Activated CD4-positive, alpha-beta T cell treated with anti-CD3 and anti-CD28 coated beads, Interleukin-2, amount 10 ng/mL, durations not matched to agents 7 days and 5 days (primary cell): ENCODE measurements around the gene NEDD4L. TPM values are rescaled to one million over a fixed set of nuclear protein-coding genes. Genes with fewer than 3 reads are reported as not detected.

Source experiments
- CTCF ChIA-PET: fragments of 350-600 bp; sonication (Branson Sonifier 250); formaldehyde crosslinking; loops from one replicate; lab custom pipeline; 2021; ENCODE audit warnings: antibody characterized with exemption; lab: Charles Lee
- POLR2A ChIA-PET: fragments of 350-600 bp; sonication (Branson Sonifier 250); formaldehyde crosslinking; loops from one replicate; lab custom pipeline; 2021; ENCODE audit warnings: antibody characterized with exemption; lab: Charles Lee
- DNase-seq: peaks from one replicate; pipeline ENCODE4 v3.0.0-alpha.2; 2020
- H3K27ac Mint-ChIP-seq: one replicate; pipeline ENCODE4 v1.8.0; 2021; ENCODE audit warnings: mild to moderate bottlenecking, moderate library complexity, mixed read lengths
- H3K27me3 Mint-ChIP-seq: one replicate; pipeline ENCODE4 v1.8.0; 2021; ENCODE audit warnings: mixed read lengths
- H3K36me3 Mint-ChIP-seq: one replicate; pipeline ENCODE4 v1.8.0; 2021; ENCODE audit warnings: low read depth, mixed read lengths
- H3K4me1 Mint-ChIP-seq: one replicate; pipeline ENCODE4 v1.8.0; 2021; ENCODE audit warnings: mixed read lengths
- H3K4me3 Mint-ChIP-seq: one replicate; pipeline ENCODE4 v1.8.0; 2021; ENCODE audit warnings: mild to moderate bottlenecking, moderate library complexity, mixed read lengths
- H3K9me3 Mint-ChIP-seq: one replicate; pipeline ENCODE4 v1.8.0; 2021; ENCODE audit warnings: mixed read lengths
- total RNA-seq, 2 experiments: library from RNA; stranded (reverse); gene quantifications; one replicate each; pipeline ENCODE4 v1.2.3, GENCODE V29; 2021

Gene NEDD4L
- total RNA-seq, 2 experiments from 2014 or later = 5.6 to 8.1 TPM

DNA sequence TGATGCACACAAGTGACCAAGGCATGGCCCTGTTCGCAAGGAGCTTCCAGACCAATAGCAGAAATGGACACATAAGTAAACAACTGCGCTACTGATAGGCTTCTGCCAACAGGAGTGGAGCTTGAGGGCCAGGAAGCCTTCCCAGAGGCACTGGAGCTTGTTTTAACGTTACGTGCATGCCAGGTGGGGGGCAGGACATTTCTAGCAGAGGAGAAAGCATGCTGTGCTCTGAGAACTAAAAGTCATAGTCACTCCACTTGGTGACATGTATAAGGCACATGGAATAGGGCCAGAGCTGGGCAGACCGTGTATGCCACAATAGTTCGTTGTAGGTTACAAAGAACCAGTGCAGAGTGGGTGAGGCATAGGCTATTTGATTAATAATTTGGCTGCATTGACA, 184.2 kb downstream of the NEDD4L start:
- Mint-ChIP-seq H3K4me1 (no peaks in the 10 kb centered on the region), H3K27ac (no peak overlapping the region), H3K27me3 (no peaks in the 10 kb centered on the region), H3K36me3 (no peaks in the 10 kb centered on the region), H3K9me3 (no peaks in the 10 kb centered on the region), H3K4me3 (no peak overlapping the region)
- no peak for DNase-seq
- POLR2A ChIA-PET = interaction anchor here (0.5 kb wide), 1 partner anchor 920 kb away, joined by 3 read pairs; no protein-coding TSS in a partner anchor
- CTCF ChIA-PET = no interaction called here

DNA sequence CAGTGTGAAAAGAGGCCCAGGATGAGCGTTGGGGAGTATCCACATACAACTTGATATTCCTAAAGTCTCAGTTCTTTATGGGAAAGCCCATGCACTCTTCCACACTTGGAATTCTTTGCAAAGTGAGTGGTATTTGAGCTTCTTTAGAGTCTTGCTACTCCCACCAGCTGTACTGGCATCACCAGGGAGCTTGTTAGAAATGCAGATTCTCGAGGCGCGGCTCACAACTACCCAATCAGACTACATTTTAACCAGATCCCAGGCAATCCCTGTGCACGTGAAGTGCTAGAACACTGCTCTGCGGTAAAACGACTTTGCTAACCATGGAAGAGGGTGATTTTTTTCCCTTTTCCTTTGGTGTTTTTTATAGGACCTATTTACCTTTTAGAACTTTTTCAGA, 184.7 kb downstream of the NEDD4L start:
- CTCF ChIA-PET = no interaction called here
- Mint-ChIP-seq H3K27me3 (no peaks in the 10 kb centered on the region), H3K9me3 (no peaks in the 10 kb centered on the region), H3K27ac (no peak overlapping the region), H3K4me1 (no peaks in the 10 kb centered on the region), H3K4me3 (no peak overlapping the region), H3K36me3 (no peaks in the 10 kb centered on the region)
- POLR2A ChIA-PET = interaction anchor here (0.5 kb wide), 1 partner anchor 920 kb away, joined by 3 read pairs; no protein-coding TSS in a partner anchor
- DNase-seq = no peak

DNA sequence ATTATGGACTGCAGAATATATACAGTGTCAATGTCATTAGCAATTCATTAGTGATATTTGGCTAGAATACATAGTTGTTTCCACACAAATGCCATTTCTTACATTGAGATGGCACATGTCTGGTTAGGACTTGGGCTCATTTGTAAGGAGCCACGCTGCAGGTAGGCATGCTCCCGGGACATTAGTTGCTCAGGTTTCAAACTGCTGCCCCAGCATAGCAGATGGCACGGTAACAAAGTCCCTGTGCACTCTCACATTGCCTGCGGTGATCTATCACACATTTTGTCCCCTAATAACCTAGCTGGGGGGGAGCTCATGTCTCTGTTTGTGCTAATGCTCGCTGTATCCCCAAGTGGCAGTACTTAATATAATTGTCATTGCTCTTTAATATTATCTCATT, 185.1 kb downstream of the NEDD4L start:
- Mint-ChIP-seq H3K36me3 (no peaks in the 10 kb centered on the region), H3K9me3 (no peaks in the 10 kb centered on the region), H3K27me3 (no peaks in the 10 kb centered on the region), H3K4me3 (no peak overlapping the region), H3K27ac (no peak overlapping the region), H3K4me1 (no peaks in the 10 kb centered on the region)
- ChIA-PET POLR2A (no interaction called here), CTCF (no interaction called here)
- DNase-seq = no peak

DNA sequence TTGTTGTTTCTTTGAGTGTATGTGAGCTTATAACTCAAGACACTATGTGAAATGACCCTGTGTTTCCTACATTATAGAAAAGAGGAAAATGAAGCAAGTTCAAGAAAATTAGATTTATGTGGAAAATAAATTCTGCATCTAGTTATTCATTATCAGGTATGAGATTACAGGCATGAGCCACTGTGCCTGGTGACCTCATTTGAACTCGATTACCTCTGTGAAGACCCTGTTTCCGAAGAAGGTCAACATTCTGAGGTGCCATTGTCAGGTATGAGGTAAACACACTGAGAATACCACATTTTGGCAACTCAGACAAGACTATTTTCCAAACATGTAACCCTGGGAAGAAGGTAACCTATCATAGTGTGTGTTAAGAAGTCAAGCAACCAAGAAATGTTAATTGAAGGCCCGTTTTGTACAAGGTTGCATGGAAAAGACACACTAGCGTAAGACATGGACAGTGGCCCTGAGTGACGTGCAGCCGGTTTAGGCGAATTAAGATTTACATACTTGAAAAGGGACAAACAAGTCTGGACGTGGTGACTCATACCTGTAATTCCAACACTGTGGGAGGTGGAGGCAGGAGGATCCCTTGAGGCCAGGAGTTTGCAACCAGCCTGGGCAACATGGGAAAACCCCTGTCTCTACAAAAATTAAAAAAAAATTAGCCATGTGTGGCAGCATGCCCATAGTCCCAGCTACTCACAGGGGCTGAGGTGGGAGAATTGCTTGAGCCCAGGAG, 186.6 kb downstream of the NEDD4L start:
- CTCF ChIA-PET = no interaction called here
- H3K27me3 Mint-ChIP-seq = no peaks in the 10 kb centered on the region
- no peaks in the 10 kb centered on the region for H3K36me3 Mint-ChIP-seq

DNA sequence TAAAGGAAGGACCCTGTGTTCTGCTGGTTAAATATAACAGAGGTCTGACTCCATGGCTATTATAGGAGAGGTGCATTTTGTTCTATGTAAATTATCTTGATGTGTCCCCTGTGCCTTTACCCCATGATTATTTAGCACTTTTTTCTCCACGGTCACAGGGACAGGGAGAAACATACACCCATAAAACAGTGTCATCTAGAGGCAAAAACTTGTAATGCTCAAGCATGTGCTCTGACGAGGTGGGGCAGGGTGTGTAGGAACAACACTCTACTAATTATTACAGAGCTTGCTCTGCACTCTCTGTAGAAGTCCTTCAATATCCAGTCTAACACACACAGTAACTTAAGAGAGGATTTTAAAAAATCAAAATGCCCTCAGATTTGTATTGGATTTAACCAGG, 187.9 kb downstream of the NEDD4L start:
- ChIA-PET CTCF (no interaction called here), POLR2A (no interaction called here)
- Mint-ChIP-seq H3K27ac (no peak overlapping the region), H3K9me3 (no peaks in the 10 kb centered on the region), H3K4me1 (no peaks in the 10 kb centered on the region), H3K36me3 (no peaks in the 10 kb centered on the region), H3K4me3 (no peak overlapping the region), H3K27me3 (no peaks in the 10 kb centered on the region)
- DNase-seq = no peak

More for the DNA sequence above, 186.6 kb downstream of the NEDD4L start:
- Mint-ChIP-seq H3K4me1 (no peaks in the 10 kb centered on the region), H3K27ac (no peak overlapping the region), H3K4me3 (no peak overlapping the region), H3K9me3 (no peaks in the 10 kb centered on the region)
- POLR2A ChIA-PET = no interaction called here
- DNase-seq = no peak

DNA sequence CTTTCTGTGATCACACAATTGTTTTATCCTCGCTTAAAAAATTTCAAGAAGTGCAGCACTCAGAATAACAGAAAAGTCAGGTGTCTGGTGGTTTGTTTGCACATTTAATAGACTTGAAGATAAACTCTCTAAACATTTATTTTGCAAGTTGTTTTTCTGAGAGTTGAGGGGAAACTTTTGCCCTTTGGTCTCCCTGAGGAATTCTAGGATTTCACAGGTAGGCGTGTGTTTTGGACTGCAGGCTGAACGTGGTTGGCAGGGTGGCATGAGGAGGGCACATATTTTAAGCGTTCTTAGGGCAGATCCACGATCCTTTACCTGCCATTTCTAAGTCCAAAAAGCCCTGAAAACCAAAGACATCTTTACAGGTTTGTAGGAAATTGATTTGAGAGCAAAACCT, 188.6 kb downstream of the NEDD4L start:
- CTCF ChIA-PET = no interaction called here
- Mint-ChIP-seq H3K9me3 (no peaks in the 10 kb centered on the region), H3K27me3 (no peaks in the 10 kb centered on the region), H3K4me1 (no peaks in the 10 kb centered on the region), H3K27ac (no peak overlapping the region), H3K36me3 (no peaks in the 10 kb centered on the region), H3K4me3 (no peak overlapping the region)
- DNase-seq = no peak
- POLR2A ChIA-PET = no interaction called here

DNA sequence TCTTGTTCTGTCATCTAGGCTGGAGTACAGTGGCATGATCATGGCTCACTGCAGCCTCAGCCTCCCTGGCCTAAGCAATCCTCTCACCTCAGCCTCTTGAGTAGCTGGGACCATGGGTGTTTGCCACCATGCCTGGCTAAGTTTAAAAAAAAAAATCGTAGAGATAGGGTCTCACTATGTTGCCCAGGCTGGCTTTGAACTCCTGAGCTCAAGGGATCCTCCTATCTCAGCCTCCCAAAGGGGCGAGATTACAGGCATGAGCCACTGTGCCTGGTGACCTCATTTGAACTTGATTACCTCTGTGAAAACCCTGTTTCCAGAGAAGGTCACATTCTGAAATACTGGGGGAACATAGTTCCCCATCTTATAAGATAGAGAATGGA, 190.3 kb downstream of the NEDD4L start:
- DNase-seq = no peak
- H3K27me3 Mint-ChIP-seq = no peaks in the 10 kb centered on the region
- ChIA-PET POLR2A (no interaction called here), CTCF (interaction anchor here (0.6 kb wide), 1 partner anchor 81 kb away, joined by 6 read pairs; no protein-coding TSS in a partner anchor)
- no peaks in the 10 kb centered on the region for H3K36me3 Mint-ChIP-seq
- H3K4me3 Mint-ChIP-seq = no peak overlapping the region
- H3K27ac Mint-ChIP-seq = no peak overlapping the region
- H3K4me1 Mint-ChIP-seq = no peaks in the 10 kb centered on the region
- H3K9me3 Mint-ChIP-seq = no peaks in the 10 kb centered on the region

DNA sequence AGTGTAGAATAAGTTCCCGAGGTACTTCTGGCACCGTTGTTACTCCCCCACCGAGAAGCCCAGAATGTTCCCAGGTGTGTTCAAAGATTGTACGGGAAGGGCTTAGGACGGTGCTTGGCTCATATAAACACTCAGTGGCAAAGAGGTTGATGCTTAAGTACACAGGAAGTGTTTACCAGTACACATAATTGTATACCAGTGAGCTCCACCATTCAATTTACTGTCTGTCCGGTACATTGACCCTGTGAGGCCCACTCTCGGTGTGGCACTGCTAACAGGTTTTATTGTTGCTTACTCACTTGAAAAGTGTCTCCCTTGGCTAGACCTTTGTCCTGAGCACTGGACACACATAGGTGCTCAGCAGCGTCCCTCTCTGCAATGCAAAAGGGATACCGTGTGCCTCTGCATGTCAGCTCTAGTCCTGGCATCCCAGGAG, 191.0 kb downstream of the NEDD4L start:
- no peaks in the 10 kb centered on the region for H3K36me3 Mint-ChIP-seq
- H3K27ac Mint-ChIP-seq = no peak overlapping the region
- no peak for DNase-seq
- H3K4me1 Mint-ChIP-seq = no peaks in the 10 kb centered on the region
- no peaks in the 10 kb centered on the region for H3K9me3 Mint-ChIP-seq
- ChIA-PET CTCF (no interaction called here), POLR2A (no interaction called here)
- no peaks in the 10 kb centered on the region for H3K27me3 Mint-ChIP-seq
- H3K4me3 Mint-ChIP-seq = no peak overlapping the region

DNA sequence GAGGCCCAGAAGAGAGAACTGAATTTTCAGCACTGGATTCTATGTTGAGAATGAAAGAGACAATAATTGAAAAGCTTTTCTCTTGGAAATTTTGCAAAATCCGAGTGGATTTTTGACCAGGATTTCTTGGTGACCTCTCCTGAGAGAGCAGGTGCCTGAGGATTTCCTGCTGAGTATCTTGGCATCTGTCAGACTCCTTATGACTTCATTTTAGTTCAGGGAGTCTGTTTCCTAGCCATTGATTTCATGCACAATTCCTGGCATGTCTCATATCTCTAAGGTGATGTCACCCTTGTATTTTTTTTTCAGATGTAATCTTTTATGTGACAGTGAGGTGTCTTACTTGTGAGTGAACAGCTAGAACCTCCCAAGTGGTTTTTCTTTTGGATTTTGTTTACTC, 195.9 kb downstream of the NEDD4L start:
- CTCF ChIA-PET = no interaction called here
- no peaks in the 10 kb centered on the region for H3K4me1 Mint-ChIP-seq
- H3K27ac Mint-ChIP-seq = no peak overlapping the region
- H3K9me3 Mint-ChIP-seq = no peaks in the 10 kb centered on the region
- no peak overlapping the region for H3K4me3 Mint-ChIP-seq
- no peaks in the 10 kb centered on the region for H3K27me3 Mint-ChIP-seq
- DNase-seq = no peak
- H3K36me3 Mint-ChIP-seq = no peaks in the 10 kb centered on the region
- POLR2A ChIA-PET = no interaction called here

DNA sequence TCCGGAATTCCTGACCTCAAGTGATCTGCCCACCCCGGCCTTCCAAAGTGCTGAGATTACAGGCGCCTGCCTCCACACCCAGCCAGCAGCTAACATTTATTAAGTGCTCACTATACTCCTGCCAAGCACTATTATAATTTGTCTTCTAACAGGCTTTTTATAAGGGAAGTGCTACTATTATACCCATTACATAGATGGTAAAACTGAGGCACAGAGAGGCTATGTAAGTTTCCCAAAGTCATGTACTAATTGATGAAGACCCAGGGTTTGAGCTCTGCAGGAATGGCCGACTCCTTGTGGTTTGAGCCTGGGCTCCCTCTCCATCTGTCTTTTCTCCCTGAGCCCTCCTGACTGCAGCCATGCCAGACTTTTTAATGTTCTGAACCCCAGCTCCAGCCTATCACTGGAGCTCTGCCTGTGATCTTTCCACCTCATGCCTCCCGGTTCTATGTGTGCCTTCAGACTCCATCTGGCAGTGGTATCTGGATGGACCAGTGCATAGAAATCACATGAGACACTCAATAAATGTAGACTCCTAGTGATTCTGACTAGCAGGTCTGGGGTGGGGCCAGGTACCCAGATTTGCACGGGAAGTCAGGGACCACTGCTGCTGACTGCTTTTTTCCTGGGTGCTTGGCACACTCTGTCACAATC, 197.1 kb downstream of the NEDD4L start:
- CTCF ChIA-PET = no interaction called here
- Mint-ChIP-seq H3K9me3 (no peaks in the 10 kb centered on the region), H3K27ac (no peak overlapping the region), H3K4me3 (no peak overlapping the region), H3K36me3 (no peaks in the 10 kb centered on the region), H3K4me1 (no peaks in the 10 kb centered on the region), H3K27me3 (no peaks in the 10 kb centered on the region)
- POLR2A ChIA-PET = no interaction called here
- DNase-seq = no peak

DNA sequence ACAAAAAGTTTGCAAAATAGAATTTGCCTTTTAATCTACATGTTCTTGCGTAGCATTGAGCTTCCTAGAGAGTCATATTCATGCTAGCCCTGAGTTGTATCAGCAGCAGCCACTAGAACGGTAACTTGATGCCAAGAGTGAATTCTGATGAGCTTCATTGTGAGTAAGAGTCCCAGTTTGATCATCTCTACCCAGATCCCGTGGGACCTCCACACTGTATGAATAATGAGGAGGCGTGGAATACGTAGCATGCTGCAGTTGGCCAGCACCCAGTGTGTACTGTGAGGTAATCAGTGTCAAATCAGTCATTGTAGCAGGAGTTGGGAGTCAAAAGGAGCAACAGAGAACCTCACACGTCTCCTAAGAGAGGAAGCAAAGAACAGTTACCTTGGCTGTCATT, 197.9 kb downstream of the NEDD4L start:
- Mint-ChIP-seq H3K36me3 (no peaks in the 10 kb centered on the region), H3K27ac (no peak overlapping the region), H3K4me3 (no peak overlapping the region), H3K27me3 (no peaks in the 10 kb centered on the region), H3K9me3 (no peaks in the 10 kb centered on the region), H3K4me1 (no peaks in the 10 kb centered on the region)
- CTCF ChIA-PET = no interaction called here
- DNase-seq = no peak
- POLR2A ChIA-PET = no interaction called here

DNA sequence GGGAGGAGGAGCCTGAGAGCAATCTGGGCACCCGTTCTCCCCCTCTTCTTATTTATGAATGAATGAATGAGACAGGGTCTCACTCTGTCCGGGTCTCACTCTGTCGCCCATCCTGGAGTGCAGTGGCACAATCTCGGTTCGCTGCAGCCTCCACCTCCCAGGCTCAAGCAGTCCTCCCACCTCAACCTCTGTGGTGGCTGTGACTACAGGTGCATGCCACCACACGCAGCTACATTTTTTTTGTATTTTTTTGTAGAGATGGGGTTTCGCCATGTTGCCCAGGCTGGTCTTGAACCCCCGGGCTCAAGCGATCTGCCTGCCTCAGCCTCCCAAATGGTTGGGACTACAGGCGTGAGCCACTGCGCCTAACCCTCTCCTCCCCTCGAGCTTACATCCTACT, 198.4 kb downstream of the NEDD4L start:
- Mint-ChIP-seq H3K9me3 (no peaks in the 10 kb centered on the region), H3K27me3 (no peaks in the 10 kb centered on the region), H3K36me3 (no peaks in the 10 kb centered on the region), H3K4me1 (no peaks in the 10 kb centered on the region), H3K4me3 (no peak overlapping the region), H3K27ac (no peak overlapping the region)
- CTCF ChIA-PET = no interaction called here
- DNase-seq = no peak
- POLR2A ChIA-PET = no interaction called here

DNA sequence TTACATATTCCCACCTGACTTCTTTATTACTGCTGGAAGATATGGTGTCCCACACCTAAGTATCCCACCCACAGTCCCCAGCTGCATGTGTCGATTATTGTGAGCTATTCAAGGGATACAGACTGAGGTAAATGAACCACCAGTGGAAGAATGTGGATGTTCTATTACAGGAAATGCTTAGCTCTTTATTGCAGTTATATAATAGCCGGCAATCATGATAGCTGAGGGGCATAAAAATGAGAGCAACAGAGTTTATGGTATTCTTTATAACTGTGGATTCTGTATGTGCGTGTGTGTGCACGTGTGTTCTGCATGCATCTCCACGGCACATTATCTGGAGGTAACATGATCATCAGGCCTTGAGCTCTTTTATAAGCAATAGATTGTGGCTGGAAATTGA, 198.9 kb downstream of the NEDD4L start:
- H3K9me3 Mint-ChIP-seq = no peaks in the 10 kb centered on the region
- POLR2A ChIA-PET = no interaction called here
- no peaks in the 10 kb centered on the region for H3K27me3 Mint-ChIP-seq
- H3K27ac Mint-ChIP-seq = no peak overlapping the region
- no peaks in the 10 kb centered on the region for H3K36me3 Mint-ChIP-seq
- no peaks in the 10 kb centered on the region for H3K4me1 Mint-ChIP-seq
- CTCF ChIA-PET = no interaction called here
- DNase-seq = no peak
- no peak overlapping the region for H3K4me3 Mint-ChIP-seq
